GM12872 (cell line): ENCODE data around the gene BTRC.

Experiments used
- CTCF ChIP-seq: IDR thresholded peaks from 3 replicates; pipeline ENCODE4 v1.5.1; 2011; ENCODE audit warnings: low read depth, mild to moderate bottlenecking, low read length, moderate library complexity; ENCODE audit not compliant: insufficient read depth

BTRC gene

GRCh38 chr10:101575580-101576210 is 221.7 kb downstream of the BTRC start:
- no peak for TF ChIP-seq CTCF

- TF ChIP-seq CTCF, result no peak
These were observed 222.4 kb downstream of the BTRC start for GRCh38 chr10:101576211-101576863.

GRCh38 chr10:101577121-101577871 is 223.3 kb downstream of the BTRC start:
- TF ChIP-seq CTCF, result no peak

GRCh38 chr10:101578192-101578591 is 224.2 kb downstream of the BTRC start:
- no peak for TF ChIP-seq CTCF

GRCh38 chr10:101578803-101579515 is 225.0 kb downstream of the BTRC start:
- TF ChIP-seq CTCF, result no peak

GRCh38 chr10:101579516-101579870 is 225.5 kb downstream of the BTRC start:
- no peak for TF ChIP-seq CTCF

- TF ChIP-seq CTCF, result no peak
These were observed 226.8 kb downstream of the BTRC start for GRCh38 chr10:101580486-101581399.
